Measurements from ENCODE around the gene PAGR1.

DNA sequence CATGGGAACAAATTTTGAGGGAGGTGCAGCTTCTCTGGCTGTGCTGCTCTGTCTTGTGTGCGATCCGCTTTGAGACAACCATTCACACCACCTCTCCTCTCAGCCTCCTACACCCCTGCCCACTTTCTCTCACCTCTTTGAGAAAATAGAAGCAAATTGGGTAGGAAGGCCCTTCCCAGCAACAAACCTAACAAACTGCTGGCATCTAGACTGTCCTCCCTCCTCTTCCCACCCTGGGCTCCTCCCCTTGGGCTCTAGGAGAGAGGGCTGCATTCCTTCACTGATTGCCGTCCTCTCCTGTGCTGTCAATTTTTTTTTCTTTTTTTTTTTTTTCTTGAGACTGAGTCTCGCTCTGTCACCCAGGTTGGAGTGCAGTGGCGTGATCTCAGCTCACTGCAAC lies 33.6 kb downstream of the PAGR1 start:
- no peak for TF ChIP-seq EZH2phosphoT487 (IDR thresholded peaks at IDR 0.05; ENCODE audit: insufficient read depth, low read depth)
- no peak for TF ChIP-seq EZH2 (IDR thresholded peaks at IDR 0.05; ENCODE audit: insufficient read depth, poor library complexity, severe bottlenecking)
